CD4-positive, alpha-beta T cell treated with Interleukin-1 beta for 1 hour (primary cell): ENCODE results near the gene SSNA1.
"Not testable (repeated sequence)": the region's sequence is repeated elsewhere in the genome, so short reads cannot be mapped to it uniquely, and the experiment has no call there.

ENCODE experiments used
- DNase-seq, 2 donors: peaks; one replicate each; pipeline ENCODE4 v3.0.0-alpha.2; 2020 to 2022

Gene SSNA1

GRCh38 chr9:137234758-137235423, 46.4 kb downstream of the SSNA1 start:
- DNase-seq: no peak

- DNase-seq: no peak
Measured at GRCh38 chr9:137235424-137236237, 47.2 kb downstream of the SSNA1 start.

- DNase-seq: peak; percentile 90 to 91
Measured at GRCh38 chr9:137236238-137236935, 47.9 kb downstream of the SSNA1 start.

- DNase-seq: no peak
Measured at GRCh38 chr9:137236936-137237421, 48.5 kb downstream of the SSNA1 start.

DNA sequence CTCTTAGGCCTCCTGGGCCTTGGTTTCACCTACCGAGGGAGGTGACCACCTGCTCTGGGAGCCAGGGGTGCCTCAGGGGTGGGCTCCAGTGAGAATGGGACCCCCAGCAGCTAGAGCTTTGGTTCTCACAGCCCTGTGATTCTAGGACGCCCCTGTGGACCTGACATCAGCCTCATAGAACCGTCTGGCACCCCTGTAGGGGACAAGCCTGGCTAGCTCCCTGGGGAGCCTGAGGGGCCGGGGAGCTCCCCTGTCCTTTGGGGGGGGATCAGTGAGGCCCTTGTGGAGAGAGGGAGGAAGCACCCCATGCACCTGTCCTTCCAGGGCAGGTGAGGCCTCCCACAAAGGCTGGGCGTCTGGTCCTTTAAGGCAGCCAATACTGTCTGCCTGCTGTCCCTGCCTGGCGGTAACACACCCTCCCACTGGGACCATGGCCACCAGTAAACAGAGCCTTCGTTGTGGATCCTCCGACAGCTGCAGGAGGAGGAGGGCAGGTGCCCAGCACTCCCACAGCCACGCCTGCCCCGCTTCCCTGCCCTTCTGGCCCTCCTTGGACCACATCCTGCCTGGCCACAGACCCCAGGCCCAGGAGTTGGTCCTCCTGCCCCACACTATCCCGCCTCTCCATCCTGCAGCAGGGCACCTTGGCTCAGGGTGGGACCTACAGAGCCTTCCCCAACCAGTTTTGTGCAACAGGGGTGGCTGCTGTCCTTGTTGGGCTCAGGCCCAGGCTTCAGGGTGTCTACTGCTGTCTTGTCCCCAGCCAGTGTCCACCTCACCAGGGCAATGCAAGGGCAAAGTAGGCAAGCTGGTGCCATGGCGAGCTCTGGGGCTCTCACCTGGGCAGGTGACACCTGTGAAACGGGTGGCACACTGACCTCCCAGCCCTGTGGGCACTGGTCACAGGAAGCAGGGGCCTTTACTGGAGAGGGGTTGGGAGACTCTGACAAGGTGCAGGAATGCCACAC, 49.6 kb downstream of the SSNA1 start:
- DNase-seq: no peak

- not testable (repeated sequence) for DNase-seq
Measured at GRCh38 chr9:137239541-137240200, 51.2 kb downstream of the SSNA1 start.
